GM10266 (cell line): ENCODE measurements around the gene TRIM69.
"Not testable (repeated sequence)": the region's sequence is repeated elsewhere in the genome, so short reads cannot be mapped to it uniquely, and the experiment has no call there.

ENCODE experiments used
- DNase-seq: peaks from one replicate; pipeline ENCODE4 v3.0.0; 2012; ENCODE audit errors: extremely low spot score
- CTCF ChIP-seq: IDR thresholded peaks from 2 replicates; pipeline ENCODE4 v1.5.1; 2012; ENCODE audit warnings: mild to moderate bottlenecking, low read depth; ENCODE audit not compliant: control insufficient read depth, insufficient read depth; ENCODE audit errors: missing control alignments

The TRIM69 gene

GRCh38 chr15:44775953-44776352 lies 39.6 kb downstream of the TRIM69 start:
- TF ChIP-seq CTCF: no peak
- no peak for DNase-seq

GRCh38 chr15:44779761-44780160 lies 43.4 kb downstream of the TRIM69 start:
- DNase-seq: no peak
- no peak for TF ChIP-seq CTCF

GRCh38 chr15:44780608-44781007 lies 44.3 kb downstream of the TRIM69 start:
- DNase-seq: no peak
- TF ChIP-seq CTCF: no peak

- no peak for TF ChIP-seq CTCF
- no peak for DNase-seq
These were observed 44.9 kb downstream of the TRIM69 start for GRCh38 chr15:44781128-44781810.

- no peak for DNase-seq
- no peak for TF ChIP-seq CTCF
These were observed 46.2 kb downstream of the TRIM69 start for GRCh38 chr15:44782516-44782915.

GRCh38 chr15:44784918-44785274 lies 48.6 kb downstream of the TRIM69 start:
- not testable (repeated sequence) for DNase-seq

- DNase-seq: no peak
- no peak for TF ChIP-seq CTCF
These were observed 52.4 kb downstream of the TRIM69 start for GRCh38 chr15:44788748-44789147.

- no peak for TF ChIP-seq CTCF
- no peak for DNase-seq
These were observed 53.9 kb downstream of the TRIM69 start for GRCh38 chr15:44790215-44790614.
